Fibroblast of the aortic adventitia (primary cell): ENCODE data around the gene COX4I2. TPM values are rescaled to one million over a fixed set of nuclear protein-coding genes. Genes with fewer than 3 reads are reported as not detected.
"Not testable (repeated sequence)": the region's sequence is repeated elsewhere in the genome, so short reads cannot be mapped to it uniquely, and the experiment has no call there.

Source experiments
- DNase-seq: peaks from one replicate; pipeline ENCODE4 v3.0.0-alpha.2; 2010; ENCODE audit warnings: low read depth
- H3K4me3 ChIP-seq: 2 replicates; pipeline ENCODE4 v1.5.1; 2011; ENCODE audit warnings: low read depth, mild to moderate bottlenecking, control low read depth, low read length, moderate library complexity
- CTCF ChIP-seq: IDR thresholded peaks from 2 replicates; pipeline ENCODE4 v1.5.1; 2011; ENCODE audit warnings: mild to moderate bottlenecking, low read length, control low read depth, inconsistent platforms; ENCODE audit not compliant: insufficient read depth
- total RNA-seq: library from RNA; depleted of rRNA; stranded (reverse); fragments of >200 nt; gene quantifications from 2 replicates; pipeline ENCODE4 v1.2.3, GENCODE V29; 2012; ENCODE audit warnings: low replicate concordance

Gene COX4I2
- total RNA-seq, 1 donor = not detected

GRCh38 chr20:31595654-31596411, 41.9 kb upstream of the COX4I2 start:
- no peak overlapping the region for H3K4me3 ChIP-seq
- no peak for TF ChIP-seq CTCF
- peak; percentile 96 for DNase-seq

GRCh38 chr20:31596412-31596715, 41.3 kb upstream of the COX4I2 start:
- not testable (repeated sequence) for H3K4me3 ChIP-seq, DNase-seq

- H3K4me3 ChIP-seq = no peak overlapping the region
- no peak for TF ChIP-seq CTCF
- DNase-seq = no peak
Observed at GRCh38 chr20:31596831-31597480, 40.8 kb upstream of the COX4I2 start.

- H3K4me3 ChIP-seq = no peak overlapping the region
- TF ChIP-seq CTCF = no peak
- no peak for DNase-seq
Observed at GRCh38 chr20:31597481-31597855, 40.2 kb upstream of the COX4I2 start.

- DNase-seq = no peak
- TF ChIP-seq CTCF = no peak
- no peak overlapping the region for H3K4me3 ChIP-seq
Observed at GRCh38 chr20:31602431-31602778, 35.3 kb upstream of the COX4I2 start.

- peak; percentile 40 for DNase-seq
Observed at GRCh38 chr20:31602779-31603441, 34.8 kb upstream of the COX4I2 start.

More at GRCh38 chr20:31602779-31603441, 34.8 kb upstream of the COX4I2 start:
- TF ChIP-seq CTCF = no peak
- H3K4me3 ChIP-seq = no peak overlapping the region
